Suprapubic skin (tissue), 4 donors: ENCODE measurements around the gene LRBA. TPM values are rescaled to one million over a fixed set of nuclear protein-coding genes. Genes with fewer than 3 reads are reported as not detected.

Experiments used
- DNase-seq, 2 donors: peaks; one replicate each; pipeline ENCODE4 v3.0.0-alpha.2; 2019; ENCODE audit warnings: low spot score in 2 of 2
- H3K27ac ChIP-seq: fragments of 200-600 bp; sonication (generic); one replicate; pipeline ENCODE4 v1.5.1; 2019
- H3K27me3 ChIP-seq: fragments of 200-600 bp; sonication (generic); one replicate; pipeline ENCODE4 v1.5.1; 2019
- H3K36me3 ChIP-seq: fragments of 200-600 bp; sonication (generic); one replicate; pipeline ENCODE4 v1.5.1; 2019
- H3K4me1 ChIP-seq: fragments of 200-600 bp; sonication (generic); one replicate; pipeline ENCODE4 v1.5.1; 2019
- H3K4me3 ChIP-seq: fragments of 200-600 bp; sonication (generic); one replicate; pipeline ENCODE4 v1.5.1; 2019; ENCODE audit warnings: mild to moderate bottlenecking
- H3K9me3 ChIP-seq: fragments of 200-600 bp; sonication (generic); one replicate; pipeline ENCODE4 v1.5.1; 2019
- CTCF ChIP-seq, 2 donors: fragments of 200-600 bp in 1 of 2; fragments of 450-650 bp in 1 of 2; sonication (generic) in 1 of 2; IDR thresholded peaks; one replicate each; pipeline ENCODE4 v1.5.1; 2016 to 2019; ENCODE audit warnings: antibody characterized with exemption in 2 of 2, mild to moderate bottlenecking in 1 of 2, moderate library complexity in 1 of 2
- EP300 ChIP-seq: sonication (generic); formaldehyde crosslinking; IDR thresholded peaks from one replicate; pipeline ENCODE4 v1.6.1; 2017; ENCODE audit warnings: antibody characterized with exemption
- POLR2A ChIP-seq, 2 donors: fragments of 450-650 bp; IDR thresholded peaks; one replicate each; pipeline ENCODE4 v1.6.1; 2017; ENCODE audit warnings: antibody characterized with exemption in 2 of 2, mild to moderate bottlenecking in 2 of 2, moderate library complexity in 2 of 2
- POLR2AphosphoS5 ChIP-seq, 3 donors: sonication (generic); formaldehyde crosslinking; IDR thresholded peaks; one replicate each; pipeline ENCODE4 v1.6.1; 2017; ENCODE audit warnings: antibody characterized with exemption in 3 of 3
- WGBS: methylation state at CpG from one replicate; pipeline ENCODE4 v1.1.5; 2018; 5-methylcytosine and 5-hydroxymethylcytosine counted together
- total RNA-seq, 4 donors: library from RNA; depleted of rRNA; stranded (reverse); fragments of >200 nt; gene quantifications; one replicate each; pipeline ENCODE4 v1.1.0, GENCODE V29; 2016

The LRBA gene
- total RNA-seq, 4 donors from 2014 or later, result 64.6 to 128 (median 81.0) TPM

GRCh38 chr4:151038452-151039157, 23.5 kb upstream of the LRBA start:
- Histone ChIP-seq H3K36me3 (no peaks in the 10 kb centered on the region), H3K27ac (no peak overlapping the region), H3K4me1 (no peaks in the 10 kb centered on the region), H3K4me3 (no peak overlapping the region), H3K9me3 (no peaks in the 10 kb centered on the region), H3K27me3 (no peaks in the 10 kb centered on the region)
- DNase-seq, result no peak
- WGBS, result 93% methylated on average over 9 of the region's 9 CpGs
- TF ChIP-seq POLR2A (IDR thresholded peaks at IDR 0.05) (no peak), EP300 (no peak), POLR2AphosphoS5 (IDR thresholded peaks at IDR 0.05) (no peak), CTCF (IDR thresholded peaks at IDR 0.05) (no peak)

- no peaks in the 10 kb centered on the region for H3K4me1 ChIP-seq
- WGBS, result 68% methylated on average over 4 of the region's 4 CpGs
- H3K27me3 ChIP-seq, result no peaks in the 10 kb centered on the region
- H3K4me3 ChIP-seq, result no peak overlapping the region
- H3K27ac ChIP-seq, result no peak overlapping the region
- no peaks in the 10 kb centered on the region for H3K9me3 ChIP-seq
- no peak for DNase-seq
- no peaks in the 10 kb centered on the region for H3K36me3 ChIP-seq
- TF ChIP-seq CTCF (IDR thresholded peaks at IDR 0.05) (no peak), EP300 (no peak)
Observed at GRCh38 chr4:151035911-151036310, 20.8 kb upstream of the LRBA start.

GRCh38 chr4:151035328-151035727, 20.2 kb upstream of the LRBA start:
- DNase-seq, result no peak
- Histone ChIP-seq H3K9me3 (no peaks in the 10 kb centered on the region), H3K36me3 (no peaks in the 10 kb centered on the region), H3K4me3 (no peak overlapping the region), H3K27me3 (no peaks in the 10 kb centered on the region), H3K4me1 (no peaks in the 10 kb centered on the region), H3K27ac (no peak overlapping the region)
- 43% methylated on average over 2 of the region's 2 CpGs for WGBS
- no peak for TF ChIP-seq POLR2AphosphoS5 (IDR thresholded peaks at IDR 0.05)
- no peak for TF ChIP-seq CTCF (IDR thresholded peaks at IDR 0.05)
- no peak for TF ChIP-seq EP300
- TF ChIP-seq POLR2A (IDR thresholded peaks at IDR 0.05), result no peak

- 69% methylated on average over 2 of the region's 2 CpGs for WGBS
- no peak for TF ChIP-seq EP300
- TF ChIP-seq POLR2AphosphoS5 (IDR thresholded peaks at IDR 0.05), result no peak
- Histone ChIP-seq H3K4me3 (no peak overlapping the region), H3K9me3 (no peaks in the 10 kb centered on the region), H3K27ac (no peak overlapping the region), H3K36me3 (no peaks in the 10 kb centered on the region), H3K4me1 (no peaks in the 10 kb centered on the region), H3K27me3 (no peaks in the 10 kb centered on the region)
- DNase-seq, result no peak
Observed at GRCh38 chr4:151034829-151035228, 19.7 kb upstream of the LRBA start.

GRCh38 chr4:151031831-151032605, 16.9 kb upstream of the LRBA start:
- no peak overlapping the region for H3K27ac ChIP-seq
- H3K27me3 ChIP-seq, result no peaks in the 10 kb centered on the region
- H3K4me1 ChIP-seq, result no peaks in the 10 kb centered on the region
- WGBS, result 69% methylated on average over 12 of the region's 12 CpGs
- H3K36me3 ChIP-seq, result no peaks in the 10 kb centered on the region
- no peak for DNase-seq
- H3K9me3 ChIP-seq, result no peaks in the 10 kb centered on the region
- no peak for TF ChIP-seq POLR2AphosphoS5 (IDR thresholded peaks at IDR 0.05)
- TF ChIP-seq CTCF (IDR thresholded peaks at IDR 0.05), result no peak
- TF ChIP-seq POLR2A (IDR thresholded peaks at IDR 0.05), result no peak
- no peak for TF ChIP-seq EP300
- no peak overlapping the region for H3K4me3 ChIP-seq
